Mesenchymal stem cell (in vitro differentiated cells and primary cell): Measurements from ENCODE around the gene OR2C3.

Source experiments
- DNase-seq: peaks from one replicate; pipeline ENCODE4 v3.0.0-alpha.2; 2013
- H2AFZ ChIP-seq: one replicate; pipeline ENCODE4 v1.6.1; 2013; ENCODE audit warnings: low read depth, mild to moderate bottlenecking, control low read depth, inconsistent platforms, low read length, moderate library complexity
- H2AK5ac ChIP-seq: 2 replicates; pipeline ENCODE4 v1.6.1; 2013; ENCODE audit warnings: low read length, moderate library complexity, mild to moderate bottlenecking, inconsistent platforms; ENCODE audit not compliant: severe bottlenecking
- H2BK120ac ChIP-seq: one replicate; pipeline ENCODE4 v1.6.1; 2013; ENCODE audit warnings: low read depth, mild to moderate bottlenecking, inconsistent platforms, low read length, moderate library complexity
- H2BK12ac ChIP-seq, 2 experiments: one replicate each; pipeline ENCODE4 v1.6.1; 2013; ENCODE audit warnings: inconsistent platforms in 2 of 2, low read length in 2 of 2, mild to moderate bottlenecking in 2 of 2, moderate library complexity in 2 of 2, control low read depth in 1 of 2
- H2BK15ac ChIP-seq: one replicate; pipeline ENCODE4 v1.6.1; 2013; ENCODE audit warnings: mild to moderate bottlenecking, low read depth, inconsistent platforms; ENCODE audit not compliant: poor library complexity, severe bottlenecking
- H2BK5ac ChIP-seq: 2 replicates; pipeline ENCODE4 v1.6.1; 2013; ENCODE audit warnings: low read depth, mild to moderate bottlenecking, low read length, control low read depth, inconsistent platforms; ENCODE audit not compliant: poor library complexity, severe bottlenecking
- H3K14ac ChIP-seq, 2 experiments: one replicate each; pipeline ENCODE4 v1.6.1; 2013; ENCODE audit warnings: inconsistent platforms in 2 of 2, low read length in 2 of 2, control low read depth in 1 of 2, mild to moderate bottlenecking in 1 of 2, moderate library complexity in 1 of 2
- H3K18ac ChIP-seq, 2 experiments: one replicate each; pipeline ENCODE4 v1.6.1; 2013; ENCODE audit warnings: inconsistent platforms in 2 of 2, low read length in 2 of 2, control low read depth in 1 of 2, low read depth in 1 of 2, mild to moderate bottlenecking in 1 of 2
- H3K23ac ChIP-seq, 2 experiments: one replicate each; pipeline ENCODE4 v1.6.1; 2013; ENCODE audit warnings: inconsistent platforms in 2 of 2, low read length in 2 of 2, mild to moderate bottlenecking in 2 of 2, moderate library complexity in 2 of 2, control low read depth in 1 of 2
- H3K27ac ChIP-seq: 2 replicates; pipeline ENCODE4 v1.5.1; 2013; ENCODE audit warnings: mild to moderate bottlenecking, moderate library complexity, low read length, control low read depth, inconsistent platforms; ENCODE audit not compliant: poor library complexity, severe bottlenecking
- H3K27me3 ChIP-seq, 2 experiments: 2 replicates each; pipeline versions ENCODE4 v1.6.1 to v1.7.0; 2013; ENCODE audit warnings: low read length in 2 of 2, mild to moderate bottlenecking in 2 of 2, moderate library complexity in 2 of 2, control low read depth in 1 of 2, inconsistent platforms in 1 of 2; ENCODE audit not compliant: control insufficient read depth in 1 of 2, insufficient read depth in 1 of 2
- H3K36me3 ChIP-seq, 2 experiments: 2 replicates each; pipeline versions ENCODE4 v1.6.1 to v1.7.0; 2013; ENCODE audit warnings: low read length in 2 of 2, control low read depth in 1 of 2, inconsistent platforms in 1 of 2, low read depth in 1 of 2, mild to moderate bottlenecking in 1 of 2; ENCODE audit not compliant: insufficient read depth in 2 of 2, control insufficient read depth in 1 of 2
- H3K4ac ChIP-seq, 2 experiments: one replicate each; pipeline ENCODE4 v1.6.1; 2013; ENCODE audit warnings: inconsistent platforms in 2 of 2, low read length in 2 of 2, mild to moderate bottlenecking in 2 of 2, moderate library complexity in 2 of 2, control low read depth in 1 of 2, low read depth in 1 of 2
- H3K4me1 ChIP-seq: 2 replicates; pipeline ENCODE4 v1.6.1; 2013; ENCODE audit warnings: low read depth, low read length, control low read depth; ENCODE audit not compliant: control insufficient read depth, insufficient read depth
- H3K4me2 ChIP-seq: 2 replicates; pipeline ENCODE4 v1.6.1; 2013; ENCODE audit warnings: low read length, mild to moderate bottlenecking, inconsistent platforms; ENCODE audit not compliant: poor library complexity, severe bottlenecking
- H3K4me3 ChIP-seq, 2 experiments: 2 replicates each; pipeline versions ENCODE4 v1.5.1 to v1.7.0; 2013; ENCODE audit warnings: low read length in 2 of 2, mild to moderate bottlenecking in 2 of 2, control low read depth in 1 of 2, low read depth in 1 of 2; ENCODE audit not compliant: insufficient read depth in 1 of 2
- H3K79me1 ChIP-seq: replicated peaks from 2 replicates; pipeline ENCODE4 v1.6.1; 2013; ENCODE audit warnings: mild to moderate bottlenecking, control low read depth, low read length, inconsistent platforms; ENCODE audit not compliant: poor library complexity, severe bottlenecking
- H3K9ac ChIP-seq: 2 replicates; pipeline ENCODE4 v1.7.0; 2013; ENCODE audit warnings: mild to moderate bottlenecking, low read length, moderate library complexity
- H3K9me3 ChIP-seq: 2 replicates; pipeline ENCODE4 v1.7.0; 2013; ENCODE audit warnings: mild to moderate bottlenecking, low read length; ENCODE audit not compliant: control insufficient read depth
- H4K8ac ChIP-seq: one replicate; pipeline ENCODE4 v1.6.1; 2013; ENCODE audit warnings: inconsistent platforms, mild to moderate bottlenecking, low read length, moderate library complexity
- H4K91ac ChIP-seq: one replicate; pipeline ENCODE4 v1.6.1; 2013; ENCODE audit warnings: mild to moderate bottlenecking, low read length, inconsistent platforms
- WGBS: methylation state at CpG from one replicate; pipeline ENCODE4 v1.1.7; 2013; ENCODE audit warnings: mixed read lengths; 5-methylcytosine and 5-hydroxymethylcytosine counted together

The OR2C3 gene

GRCh38 chr1:247506831-247507230, 29.4 kb downstream of the OR2C3 start:
- Histone ChIP-seq H3K18ac (no peak overlapping the region), H2AFZ (no peak overlapping the region), H3K9me3 (no peaks in the 10 kb centered on the region), H2BK15ac (no peak overlapping the region), H3K4me3 (no peak overlapping the region), H3K14ac (no peak overlapping the region), H3K4ac (no peak overlapping the region), H2BK5ac (no peak overlapping the region), H3K4me2 (no peak overlapping the region), H3K23ac (no peak overlapping the region), H2BK12ac (no peak overlapping the region), H3K36me3 (no peaks in the 10 kb centered on the region), H4K8ac (no peak overlapping the region), H3K27me3 (no peaks in the 10 kb centered on the region), H2BK120ac (no peak overlapping the region), H3K4me1 (no peaks in the 10 kb centered on the region), H4K91ac (no peak overlapping the region), H3K9ac (no peak overlapping the region), H2AK5ac (no peak overlapping the region), H3K27ac (no peak overlapping the region), H3K79me1 (no peaks in the 10 kb centered on the region)
- 11% methylated on average over 2 of the region's 3 CpGs for WGBS
- DNase-seq, result no peak

- no peak overlapping the region for H2BK120ac ChIP-seq
- no peak overlapping the region for H3K18ac ChIP-seq
- H3K9ac ChIP-seq, result no peak overlapping the region
- H2BK5ac ChIP-seq, result no peak overlapping the region
- no peak overlapping the region for H3K4ac ChIP-seq
- no peak overlapping the region for H3K4me2 ChIP-seq
- no peak overlapping the region for H2BK15ac ChIP-seq
- H3K23ac ChIP-seq, result no peak overlapping the region
- no peak overlapping the region for H4K8ac ChIP-seq
- DNase-seq, result no peak
- H3K9me3 ChIP-seq, result no peaks in the 10 kb centered on the region
- no peak overlapping the region for H2AFZ ChIP-seq
- H3K27ac ChIP-seq, result no peak overlapping the region
- no peaks in the 10 kb centered on the region for H3K4me1 ChIP-seq
- H2BK12ac ChIP-seq, result no peak overlapping the region
- no CpG with 5 or more reads among the region's 3 CpGs for WGBS
- H4K91ac ChIP-seq, result no peak overlapping the region
- H3K4me3 ChIP-seq, result no peak overlapping the region
- H3K79me1 ChIP-seq, result no peaks in the 10 kb centered on the region
- no peak overlapping the region for H2AK5ac ChIP-seq
- no peaks in the 10 kb centered on the region for H3K27me3 ChIP-seq
- no peaks in the 10 kb centered on the region for H3K36me3 ChIP-seq
- H3K14ac ChIP-seq, result no peak overlapping the region
Observed at GRCh38 chr1:247500865-247501264, 35.4 kb downstream of the OR2C3 start.

GRCh38 chr1:247496581-247497285, 39.5 kb downstream of the OR2C3 start:
- Histone ChIP-seq H4K91ac (no peak overlapping the region), H3K23ac (no peak overlapping the region), H3K14ac (no peak overlapping the region), H3K79me1 (no peaks in the 10 kb centered on the region), H3K9ac (no peak overlapping the region), H3K18ac (no peak overlapping the region), H3K4ac (no peak overlapping the region), H2BK5ac (no peak overlapping the region), H4K8ac (no peak overlapping the region), H2AFZ (no peak overlapping the region), H2BK120ac (no peak overlapping the region), H3K36me3 (no peaks in the 10 kb centered on the region), H3K4me1 (no peaks in the 10 kb centered on the region), H2BK12ac (no peak overlapping the region), H3K4me3 (no peak overlapping the region), H3K4me2 (no peak overlapping the region), H3K9me3 (no peaks in the 10 kb centered on the region), H2BK15ac (no peak overlapping the region), H2AK5ac (no peak overlapping the region), H3K27me3 (no peaks in the 10 kb centered on the region), H3K27ac (no peak overlapping the region)
- no peak for DNase-seq
- 81% methylated on average over 5 of the region's 10 CpGs for WGBS

GRCh38 chr1:247494767-247495166, 41.5 kb downstream of the OR2C3 start:
- Histone ChIP-seq H3K27me3 (no peaks in the 10 kb centered on the region), H3K4me3 (no peak overlapping the region), H2AK5ac (no peak overlapping the region), H3K9ac (no peak overlapping the region), H3K4ac (no peak overlapping the region), H3K18ac (no peak overlapping the region), H2BK12ac (no peak overlapping the region), H2AFZ (no peak overlapping the region), H2BK5ac (no peak overlapping the region), H3K27ac (no peak overlapping the region), H4K8ac (no peak overlapping the region), H3K79me1 (no peaks in the 10 kb centered on the region), H2BK120ac (no peak overlapping the region), H3K36me3 (no peaks in the 10 kb centered on the region), H3K9me3 (no peaks in the 10 kb centered on the region), H3K4me2 (no peak overlapping the region), H3K4me1 (no peaks in the 10 kb centered on the region), H3K23ac (no peak overlapping the region), H4K91ac (no peak overlapping the region), H3K14ac (no peak overlapping the region), H2BK15ac (no peak overlapping the region)
- DNase-seq, result no peak
- 14% methylated on average over 1 of the region's 2 CpGs for WGBS
